ENCODE data around the gene SUPT5H.

GRCh38 chr19:39405958-39406655 lies 39.3 kb upstream of the SUPT5H start:
- TF ChIP-seq HDAC1 (CRISPR knock-in tag; IDR thresholded peaks at IDR 0.05) (no peak), POLR2A (IDR thresholded peaks at IDR 0.05; ENCODE audit: insufficient read depth in 1 of 2, low read depth in 2 of 2, low read length in 2 of 2) (no peak), NFATC3 (CRISPR knock-in tag; IDR thresholded peaks at IDR 0.05) (no peak), SMARCE1 (IDR thresholded peaks at IDR 0.05; ENCODE audit: borderline replicate concordance) (no peak), EZH2 (conservative IDR thresholded peaks at IDR 0.05; ENCODE audit: low read depth, low read length) (no peak)
